A673 (cell line): ENCODE data around the gene TOR1B. TPM values are rescaled to one million over a fixed set of nuclear protein-coding genes. Genes with fewer than 3 reads are reported as not detected.

Experiments used
- BruUV-seq: library from RNA; stranded (reverse); fragments of 400-500 nt; replicated peaks from 2 replicates; lab custom pipeline; 2021; lab: Mats Ljungman, UMichigan
- CTCF ChIA-PET: fragments of 300-600 bp; sonication (Branson Sonifier 250); formaldehyde crosslinking; loops from one replicate; lab custom pipeline; 2022; ENCODE audit warnings: antibody characterized with exemption; lab: Charles Lee
- POLR2A ChIA-PET: fragments of 300-600 bp; sonication (Branson Sonifier 250); formaldehyde crosslinking; loops from one replicate; lab custom pipeline; 2022; ENCODE audit warnings: antibody characterized with exemption; ENCODE audit not compliant: low non-redundant PET; lab: Charles Lee
- DNase-seq: peaks from one replicate; pipeline ENCODE4 v3.0.0-alpha.2; 2015; ENCODE audit warnings: low spot score
- H3K27ac ChIP-seq: fragments of 200-600 bp; sonication (generic); 2 replicates; pipeline ENCODE4 v1.5.1; 2016; ENCODE audit warnings: mixed run types, low read depth, mild to moderate bottlenecking, mixed read lengths, antibody characterized with exemption, low read length; ENCODE audit not compliant: poor library complexity, severe bottlenecking
- H3K27me3 ChIP-seq: fragments of 200-600 bp; sonication (generic); replicated peaks from 2 replicates; pipeline ENCODE4 v1.6.1; 2017; ENCODE audit warnings: mixed run types, low read depth, mild to moderate bottlenecking, mixed read lengths, antibody characterized with exemption, low read length; ENCODE audit not compliant: insufficient read depth, poor library complexity
- H3K36me3 ChIP-seq: fragments of 200-600 bp; sonication (generic); 2 replicates; pipeline ENCODE4 v1.6.1; 2016; ENCODE audit warnings: mixed run types, mild to moderate bottlenecking, mixed read lengths, antibody characterized with exemption, low read length; ENCODE audit not compliant: insufficient read depth, poor library complexity, severe bottlenecking
- H3K4me1 ChIP-seq: fragments of 200-600 bp; sonication (generic); 2 replicates; pipeline ENCODE4 v1.6.1; 2017; ENCODE audit warnings: mixed run types, mild to moderate bottlenecking, mixed read lengths, antibody characterized with exemption, low read length; ENCODE audit not compliant: insufficient read depth, poor library complexity, severe bottlenecking
- H3K4me3 ChIP-seq: fragments of 200-600 bp; sonication (generic); 2 replicates; pipeline ENCODE4 v1.5.1; 2016; ENCODE audit warnings: low read depth, mixed run types, mild to moderate bottlenecking, mixed read lengths, low read length; ENCODE audit not compliant: poor library complexity, severe bottlenecking
- H3K9me3 ChIP-seq: fragments of 200-600 bp; sonication (generic); 2 replicates; pipeline ENCODE4 v1.6.1; 2016; ENCODE audit warnings: mixed run types, low read depth, mild to moderate bottlenecking, mixed read lengths, antibody characterized with exemption, low read length; ENCODE audit not compliant: poor library complexity, severe bottlenecking
- CTCF ChIP-seq: fragments of 300-800, 200-600 bp; sonication (generic); conservative IDR thresholded peaks from 2 replicates; pipeline ENCODE4 v1.5.1; 2017; ENCODE audit warnings: low read depth, mild to moderate bottlenecking, antibody characterized with exemption, low read length, moderate library complexity, mixed read lengths
- EZH2 ChIP-seq: fragments of 200-600 bp; sonication (generic); IDR thresholded peaks from 2 replicates; pipeline ENCODE4 v1.6.1; 2017; ENCODE audit warnings: borderline replicate concordance, low read depth, mild to moderate bottlenecking, mixed read lengths, antibody characterized with exemption, low read length; ENCODE audit not compliant: poor library complexity, severe bottlenecking
- intact Hi-C: fragments of 100-400 bp; cut with micrococcal nuclease; formaldehyde crosslinking; loops from one replicate; pipeline ENCODE4 v1.10.0; 2022; ENCODE audit not compliant: unreplicated experiment
- total RNA-seq: library from RNA; stranded (reverse); gene quantifications from 2 replicates; pipeline ENCODE4 v1.2.3, GENCODE V29; 2021

TOR1B gene
- total RNA-seq, 1 experiment from 2014 or later = 47.6 TPM

- no peak for DNase-seq
Observed at GRCh38 chr9:129849901-129850300, 46.9 kb downstream of the TOR1B start.

GRCh38 chr9:129850821-129851550, 48.0 kb downstream of the TOR1B start:
- ChIA-PET POLR2A (no interaction called here), CTCF (no interaction called here)
- Histone ChIP-seq H3K27me3 (no peaks in the 10 kb centered on the region), H3K27ac (no peak overlapping the region), H3K4me3 (no peak overlapping the region), H3K9me3 (no peaks in the 10 kb centered on the region), H3K36me3 (peaks cover 13% of the 10 kb centered on the region), H3K4me1 (no peaks in the 10 kb centered on the region)
- no TSS peak for BruUV-seq
- TF ChIP-seq CTCF (no peak), EZH2 (no peak)
- no peak for DNase-seq
- intact Hi-C loops = no loop called here

More at GRCh38 chr9:129849901-129850300, 46.9 kb downstream of the TOR1B start:
- TF ChIP-seq EZH2 (no peak), CTCF (no peak)
- intact Hi-C loops = no loop called here
- H3K27ac ChIP-seq = no peak overlapping the region
- peaks cover 12% of the 10 kb centered on the region for H3K36me3 ChIP-seq
- BruUV-seq = no TSS peak
- ChIA-PET CTCF (no interaction called here), POLR2A (no interaction called here)
- H3K4me3 ChIP-seq = no peak overlapping the region
- no peaks in the 10 kb centered on the region for H3K4me1 ChIP-seq
- H3K27me3 ChIP-seq = no peaks in the 10 kb centered on the region
- no peaks in the 10 kb centered on the region for H3K9me3 ChIP-seq

GRCh38 chr9:129851821-129852220, 48.8 kb downstream of the TOR1B start:
- no peak for TF ChIP-seq EZH2
- no peak for TF ChIP-seq CTCF
- Histone ChIP-seq H3K27ac (no peak overlapping the region), H3K4me1 (no peaks in the 10 kb centered on the region), H3K4me3 (no peak overlapping the region), H3K27me3 (no peaks in the 10 kb centered on the region), H3K36me3 (peaks cover 13% of the 10 kb centered on the region), H3K9me3 (no peaks in the 10 kb centered on the region)
- CTCF ChIA-PET = no interaction called here
- no peak for DNase-seq
- intact Hi-C loops = no loop called here
- POLR2A ChIA-PET = no interaction called here
- no TSS peak for BruUV-seq
